SJCRH30 (cell line): ENCODE results near the gene NUDT8. TPM values are rescaled to one million over a fixed set of nuclear protein-coding genes. Genes with fewer than 3 reads are reported as not detected.

ENCODE experiments used
- DNase-seq, 2 experiments: peaks; one replicate each; pipeline ENCODE4 v3.0.0-alpha.2; 2015 to 2020
- H3K27ac ChIP-seq: fragments of 250-450 bp; sonication (Bioruptor Pico); 2 replicates; pipeline ENCODE4 v1.5.1; 2020; ENCODE audit warnings: mild to moderate bottlenecking, moderate library complexity
- H3K27me3 ChIP-seq: fragments of 250-450 bp; sonication (Bioruptor Pico); 2 replicates; pipeline ENCODE4 v1.5.1; 2020; ENCODE audit warnings: mild to moderate bottlenecking, moderate library complexity
- H3K36me3 ChIP-seq: fragments of 250-450 bp; sonication (Bioruptor Pico); 2 replicates; pipeline ENCODE4 v1.5.1; 2020; ENCODE audit warnings: mild to moderate bottlenecking, moderate library complexity
- H3K4me1 ChIP-seq: fragments of 250-450 bp; sonication (Bioruptor Pico); 2 replicates; pipeline ENCODE4 v1.5.1; 2020; ENCODE audit warnings: mild to moderate bottlenecking, moderate library complexity
- H3K4me3 ChIP-seq: fragments of 250-450 bp; sonication (Bioruptor Pico); 2 replicates; pipeline ENCODE4 v1.5.1; 2020; ENCODE audit warnings: mild to moderate bottlenecking, moderate library complexity
- H3K9me3 ChIP-seq: fragments of 250-450 bp; sonication (Bioruptor Pico); replicated peaks from 2 replicates; pipeline ENCODE4 v1.5.1; 2020; ENCODE audit warnings: mild to moderate bottlenecking, moderate library complexity
- total RNA-seq: library from RNA; depleted of rRNA; stranded (reverse); fragments of >200 nt; shearing (Covaris generic); gene quantifications from 2 replicates; pipeline ENCODE4 v1.2.3, GENCODE V29; 2014; rRNA removed

The NUDT8 gene
- 0.76 and 2.4 TPM in 2 replicates for total RNA-seq

GRCh38 chr11:67629386-67630227, at the start of gene NUDT8:
NUDT8 (minus strand) TSS chr11:67629937; CDS start chr11:67629911, 26 bp downstream.
- Histone ChIP-seq H3K9me3 (no peaks in the 10 kb centered on the region), H3K27me3 (no peaks in the 10 kb centered on the region), H3K36me3 (no peaks in the 10 kb centered on the region), H3K4me1 (no peaks in the 10 kb centered on the region), H3K27ac (peak within 1 kb of the TSS; percentile 37), H3K4me3 (peak within 1 kb of the TSS; percentile 82)
- peak; percentile 76 to 83 for DNase-seq

GRCh38 chr11:67675058-67675747, 45.5 kb upstream of the NUDT8 start:
- 0 out of 2 replicates have a peak, but pooled peaks cover 7% of the 10 kb centered on the region for H3K27me3 ChIP-seq

GRCh38 chr11:67674442-67674871, 44.7 kb upstream of the NUDT8 start, which contains the start of gene ALDH3B2:
ALDH3B2 (minus strand) TSS chr11:67674623; CDS start chr11:67666935, 7,688 bp downstream.
- Histone ChIP-seq H3K27ac (no peak within 1 kb of the TSS), H3K27me3 (0 out of 2 replicates have a peak, but pooled peaks cover 7% of the 10 kb centered on the region), H3K4me3 (no peak within 1 kb of the TSS), H3K9me3 (no peaks in the 10 kb centered on the region), H3K36me3 (no peaks in the 10 kb centered on the region), H3K4me1 (no peaks in the 10 kb centered on the region)
- no peak for DNase-seq

More at GRCh38 chr11:67675058-67675747, 45.5 kb upstream of the NUDT8 start:
- no peak for DNase-seq
- Histone ChIP-seq H3K9me3 (no peaks in the 10 kb centered on the region), H3K4me3 (no peak overlapping the region), H3K27ac (no peak overlapping the region), H3K4me1 (no peaks in the 10 kb centered on the region), H3K36me3 (no peaks in the 10 kb centered on the region)

- Histone ChIP-seq H3K4me3 (no peak overlapping the region), H3K27me3 (0 out of 2 replicates have a peak, but pooled peaks cover 7% of the 10 kb centered on the region), H3K27ac (no peak overlapping the region), H3K36me3 (no peaks in the 10 kb centered on the region), H3K4me1 (no peaks in the 10 kb centered on the region), H3K9me3 (no peaks in the 10 kb centered on the region)
- no peak for DNase-seq
Measured at GRCh38 chr11:67673902-67674301, 44.2 kb upstream of the NUDT8 start.

GRCh38 chr11:67673358-67673757, 43.6 kb upstream of the NUDT8 start:
- Histone ChIP-seq H3K4me3 (no peak overlapping the region), H3K36me3 (no peaks in the 10 kb centered on the region), H3K9me3 (no peaks in the 10 kb centered on the region), H3K27me3 (0 out of 2 replicates have a peak, but pooled peaks cover 7% of the 10 kb centered on the region), H3K27ac (no peak overlapping the region), H3K4me1 (no peaks in the 10 kb centered on the region)
- no peak for DNase-seq

- Histone ChIP-seq H3K36me3 (no peaks in the 10 kb centered on the region), H3K27ac (no peak overlapping the region), H3K9me3 (no peaks in the 10 kb centered on the region), H3K27me3 (0 out of 2 replicates have a peak, but pooled peaks cover 7% of the 10 kb centered on the region), H3K4me1 (no peaks in the 10 kb centered on the region), H3K4me3 (no peak overlapping the region)
- DNase-seq = no peak
Measured at GRCh38 chr11:67671211-67671520, 41.4 kb upstream of the NUDT8 start.

GRCh38 chr11:67670316-67671210, 40.8 kb upstream of the NUDT8 start:
- Histone ChIP-seq H3K27ac (no peak overlapping the region), H3K4me1 (no peaks in the 10 kb centered on the region), H3K9me3 (no peaks in the 10 kb centered on the region), H3K36me3 (no peaks in the 10 kb centered on the region), H3K4me3 (no peak overlapping the region), H3K27me3 (0 out of 2 replicates have a peak, but pooled peaks cover 4% of the 10 kb centered on the region)
- DNase-seq = no peak

- H3K4me1 ChIP-seq = no peaks in the 10 kb centered on the region
- no peaks in the 10 kb centered on the region for H3K27me3 ChIP-seq
- no peaks in the 10 kb centered on the region for H3K36me3 ChIP-seq
- no peak overlapping the region for H3K27ac ChIP-seq
- H3K4me3 ChIP-seq = no peak overlapping the region
- no peaks in the 10 kb centered on the region for H3K9me3 ChIP-seq
- no peak for DNase-seq
Measured at GRCh38 chr11:67668192-67668551, 38.4 kb upstream of the NUDT8 start.

- Histone ChIP-seq H3K36me3 (no peaks in the 10 kb centered on the region), H3K27ac (no peak overlapping the region), H3K4me1 (no peaks in the 10 kb centered on the region), H3K4me3 (no peak overlapping the region), H3K9me3 (no peaks in the 10 kb centered on the region), H3K27me3 (no peaks in the 10 kb centered on the region)
- DNase-seq = no peak
Measured at GRCh38 chr11:67667490-67668191, 37.9 kb upstream of the NUDT8 start.

GRCh38 chr11:67666676-67667489, 37.1 kb upstream of the NUDT8 start:
- no peaks in the 10 kb centered on the region for H3K9me3 ChIP-seq
- no peak overlapping the region for H3K4me3 ChIP-seq
- no peaks in the 10 kb centered on the region for H3K36me3 ChIP-seq
- H3K27me3 ChIP-seq = no peaks in the 10 kb centered on the region
- no peak for DNase-seq
- H3K4me1 ChIP-seq = no peaks in the 10 kb centered on the region
- H3K27ac ChIP-seq = no peak overlapping the region

- Histone ChIP-seq H3K9me3 (no peaks in the 10 kb centered on the region), H3K27me3 (no peaks in the 10 kb centered on the region), H3K4me1 (no peaks in the 10 kb centered on the region), H3K27ac (no peak overlapping the region), H3K36me3 (no peaks in the 10 kb centered on the region), H3K4me3 (no peak overlapping the region)
- DNase-seq = no peak
Measured at GRCh38 chr11:67666303-67666645, 36.5 kb upstream of the NUDT8 start.

GRCh38 chr11:67665541-67666302, 36.0 kb upstream of the NUDT8 start:
- Histone ChIP-seq H3K36me3 (no peaks in the 10 kb centered on the region), H3K27ac (no peak overlapping the region), H3K9me3 (no peaks in the 10 kb centered on the region), H3K4me3 (no peak overlapping the region), H3K27me3 (no peaks in the 10 kb centered on the region), H3K4me1 (no peaks in the 10 kb centered on the region)
- DNase-seq = no peak
